Central memory CD4-positive, alpha-beta T cell (primary cell): ENCODE results near the gene FBXO47.
"Not testable (repeated sequence)": the region's sequence is repeated elsewhere in the genome, so short reads cannot be mapped to it uniquely, and the experiment has no call there.

Experiments used
- DNase-seq: peaks from one replicate; pipeline ENCODE4 v3.0.0; 2022

FBXO47 gene

DNA sequence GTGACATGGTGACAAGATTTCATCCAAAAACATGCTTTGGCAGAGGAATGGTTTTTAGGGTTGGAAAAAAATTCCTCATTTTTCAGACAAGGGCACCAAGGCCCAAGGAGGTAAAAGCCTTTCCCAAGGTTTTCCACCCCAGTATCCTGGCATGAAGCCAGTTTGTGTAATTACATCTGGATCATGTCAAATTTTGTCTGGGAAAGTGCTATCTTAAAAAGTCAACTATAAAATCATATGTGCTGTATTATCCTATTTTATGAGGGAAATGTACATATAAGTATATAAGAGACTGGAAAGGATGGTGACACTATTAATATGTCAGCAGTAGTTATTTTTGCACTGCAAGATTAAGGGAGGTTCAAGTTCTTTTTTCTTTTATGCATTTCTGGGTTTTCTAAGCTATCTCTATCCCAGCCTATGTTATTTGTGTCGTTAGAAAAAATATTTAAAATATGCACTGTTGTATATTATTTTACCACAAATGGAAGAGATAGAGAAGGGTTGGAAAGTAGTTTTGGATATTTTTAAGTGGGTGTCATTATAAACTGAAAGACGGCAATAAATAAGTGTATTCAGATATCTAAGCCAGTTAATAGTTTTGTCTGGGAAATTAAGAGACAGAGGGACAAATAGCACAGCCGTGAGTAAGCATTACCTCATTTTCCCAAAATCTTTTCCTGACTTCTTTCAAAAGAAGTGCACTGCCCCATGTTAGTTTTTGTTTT, 13.5 kb upstream of the FBXO47 start:
- DNase-seq = no peak

DNA sequence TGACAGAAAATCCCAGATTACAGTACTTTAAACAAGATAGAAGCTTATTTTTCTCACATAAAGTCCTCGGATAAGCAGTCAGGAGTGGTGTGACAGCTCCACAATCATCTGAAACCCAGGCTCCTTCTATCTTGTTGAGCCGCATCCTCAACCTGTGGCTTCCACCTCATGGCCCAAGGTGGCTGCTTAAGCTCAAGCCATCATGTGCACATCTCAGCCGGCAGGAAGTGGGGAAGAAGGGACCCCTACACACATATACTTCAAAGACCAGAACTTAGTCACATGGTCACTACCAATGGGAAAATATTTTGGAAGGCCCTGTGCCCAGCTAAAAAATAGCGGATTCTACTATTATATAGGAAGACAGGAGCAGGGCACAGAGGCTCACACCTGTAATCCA, 11.0 kb upstream of the FBXO47 start:
- DNase-seq = no peak

DNA sequence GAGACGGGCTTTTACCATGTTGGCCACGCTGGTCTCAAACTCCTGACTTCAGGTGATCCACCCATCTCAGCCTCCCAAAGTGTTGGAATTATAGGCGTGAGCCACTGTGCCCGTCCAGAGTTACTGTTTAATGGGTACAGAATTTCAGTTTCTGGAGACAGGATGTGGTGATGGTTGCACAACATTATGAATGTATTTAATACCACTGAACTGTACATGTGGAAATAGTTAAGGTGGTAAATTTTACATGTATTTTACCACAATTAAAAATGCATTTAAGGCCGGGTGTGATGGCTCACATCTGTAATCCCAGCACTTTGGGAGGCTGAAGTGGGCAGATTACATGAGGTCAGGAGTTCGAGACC, 9.0 kb upstream of the FBXO47 start:
- peak; percentile 5 for DNase-seq

DNA sequence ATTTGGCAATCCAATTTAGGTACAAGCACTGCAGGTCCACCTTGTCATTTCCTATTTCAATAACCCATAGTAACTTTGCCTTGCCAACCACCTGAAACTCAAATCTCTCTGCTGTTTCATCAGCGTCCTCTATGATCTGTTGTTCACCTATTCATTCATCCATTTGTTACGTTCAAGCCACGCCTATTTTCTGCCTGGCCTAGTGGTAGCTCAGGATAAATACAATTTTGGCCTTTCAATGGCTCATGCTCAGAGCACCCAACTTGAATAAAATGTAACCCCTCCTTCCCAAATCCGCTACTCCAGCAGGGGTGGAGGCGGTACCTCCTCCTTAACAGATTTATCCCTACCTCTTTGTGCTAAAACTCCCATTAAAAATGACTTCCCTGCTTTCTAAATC, 3.6 kb upstream of the FBXO47 start:
- no peak for DNase-seq

DNA sequence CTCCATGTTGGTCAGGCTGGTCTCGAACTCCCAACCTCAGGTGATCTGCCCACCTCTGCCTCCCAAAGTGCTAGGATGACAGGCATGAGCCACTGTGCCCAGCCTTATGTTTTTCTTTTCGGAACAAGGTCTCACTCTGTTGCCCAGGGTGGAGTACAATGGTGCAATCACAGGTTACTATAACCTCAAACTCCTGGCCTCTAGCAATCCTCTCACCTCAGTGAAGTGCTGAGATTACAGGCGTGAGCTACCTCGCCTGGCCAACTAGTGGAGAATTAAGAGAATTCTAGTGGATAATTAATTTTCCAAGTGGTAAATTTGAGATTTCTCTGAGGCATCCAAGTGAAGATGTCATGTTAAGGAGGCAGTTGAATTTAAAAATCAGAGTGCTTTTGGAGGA, 2.9 kb upstream of the FBXO47 start:
- no peak for DNase-seq

DNA sequence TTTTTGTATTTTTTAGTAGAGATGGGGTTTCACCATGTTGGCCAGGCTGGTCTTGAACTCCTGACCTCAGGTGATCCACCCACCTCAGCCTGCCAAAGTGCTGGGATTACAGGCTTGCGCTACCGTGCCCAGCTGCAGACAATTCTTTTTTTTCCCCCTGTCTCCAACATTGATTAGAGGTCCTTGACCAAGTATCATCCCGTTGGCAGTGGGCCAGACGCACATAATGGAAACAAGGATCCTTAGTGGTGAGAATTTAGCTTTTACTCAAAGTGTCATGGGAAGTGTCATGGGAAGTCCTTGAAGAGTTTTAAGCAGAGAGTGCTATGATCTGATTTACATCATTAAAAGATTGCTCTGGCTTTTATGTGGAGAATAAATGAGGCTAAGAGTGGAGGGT, 2.1 kb upstream of the FBXO47 start:
- no peak for DNase-seq

DNA sequence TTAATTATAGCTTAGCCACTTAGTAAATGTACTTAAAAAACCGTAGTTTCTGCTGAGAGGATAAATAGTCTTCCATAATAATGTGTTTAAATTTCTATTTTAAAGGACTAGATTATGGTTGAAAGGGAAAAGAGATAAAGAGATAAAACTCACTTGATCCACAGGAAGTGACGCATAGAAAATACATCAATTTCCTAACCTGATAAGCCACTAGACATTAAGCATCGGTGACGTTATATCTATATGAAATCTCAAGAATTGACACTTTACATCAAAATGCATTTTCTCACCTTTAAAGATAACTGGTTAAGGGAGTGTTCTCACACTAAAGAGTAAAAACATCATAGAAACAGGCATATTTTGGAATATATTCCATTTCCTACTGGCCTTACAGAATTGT, 5.8 kb downstream of the FBXO47 start:
- DNase-seq = peak; percentile 15

DNA sequence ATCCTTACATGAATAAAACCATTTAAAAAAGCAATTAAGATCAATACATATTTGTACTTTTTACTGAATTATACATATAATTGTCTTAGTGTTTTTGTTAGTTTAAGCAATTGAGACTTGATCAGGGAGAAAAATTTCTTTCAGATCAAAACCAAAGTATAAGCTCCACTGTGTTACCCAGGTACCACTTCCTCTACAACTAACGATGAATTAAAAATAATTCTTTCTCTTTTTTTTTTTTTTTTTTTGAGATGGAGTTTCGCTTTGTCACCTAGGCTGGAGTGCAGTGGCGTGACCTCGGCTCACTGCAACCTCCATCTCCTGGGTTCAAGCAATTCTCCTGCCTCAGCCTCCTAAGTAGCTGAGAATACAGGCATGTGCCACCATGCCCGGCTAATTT, 6.8 kb downstream of the FBXO47 start:
- peak; percentile 17 for DNase-seq

DNA sequence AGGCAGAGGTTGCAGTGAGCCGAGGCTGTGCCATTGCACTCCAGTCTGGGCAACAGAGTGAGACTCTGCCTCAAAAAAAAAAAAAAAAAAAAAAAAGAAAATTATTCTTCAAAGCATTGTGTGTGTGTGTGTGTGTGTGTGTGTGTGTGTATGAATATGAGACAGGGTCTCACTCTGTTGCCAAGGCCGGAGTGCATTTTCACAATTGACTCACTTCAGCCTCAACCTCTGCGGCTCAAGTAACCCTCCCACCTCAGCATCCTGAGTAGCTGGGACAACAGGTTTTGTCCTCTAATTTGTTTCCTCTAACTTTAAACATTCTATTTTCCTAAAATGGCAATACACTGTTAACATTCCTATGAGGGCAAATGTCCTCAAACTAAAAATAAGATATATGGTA, 7.7 kb downstream of the FBXO47 start:
- DNase-seq = no peak

DNA sequence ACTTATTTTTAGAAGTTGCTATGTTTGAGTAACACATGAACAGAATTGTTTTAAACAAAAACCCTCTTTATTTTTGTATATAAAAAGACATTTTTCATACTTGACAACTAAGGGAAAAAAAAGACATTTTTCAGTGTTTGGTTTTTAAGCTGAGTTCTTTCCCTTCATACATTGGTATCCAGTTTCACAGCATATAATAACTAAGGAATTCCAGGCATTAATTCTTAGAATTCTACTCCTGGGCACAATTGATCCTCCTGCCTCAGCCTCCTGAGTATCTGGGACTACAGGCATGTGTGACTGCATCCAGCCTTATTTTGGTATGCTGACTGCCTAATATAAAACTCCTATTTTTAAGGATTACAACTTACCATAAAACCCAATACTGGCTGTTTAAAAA, 8.4 kb downstream of the FBXO47 start:
- DNase-seq = no peak

DNA sequence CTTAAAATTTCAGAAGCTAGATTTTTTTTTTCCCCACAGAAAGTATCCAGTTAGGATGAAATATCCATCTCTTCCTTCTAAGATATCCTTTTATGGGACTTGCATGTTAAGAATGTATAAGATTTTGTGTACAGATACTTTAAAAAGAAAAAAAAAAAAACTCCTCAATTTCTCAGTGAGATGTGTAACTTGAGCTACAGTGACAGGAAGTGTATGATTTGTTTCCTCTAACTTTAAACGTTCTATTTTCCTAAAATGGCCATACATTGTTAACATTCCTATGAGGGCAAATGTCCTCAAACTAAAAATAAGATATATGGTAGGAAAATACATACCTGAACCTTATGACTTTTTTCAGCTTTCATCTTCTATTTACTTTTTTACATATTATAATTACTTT, 8.9 kb downstream of the FBXO47 start:
- no peak for DNase-seq

DNA sequence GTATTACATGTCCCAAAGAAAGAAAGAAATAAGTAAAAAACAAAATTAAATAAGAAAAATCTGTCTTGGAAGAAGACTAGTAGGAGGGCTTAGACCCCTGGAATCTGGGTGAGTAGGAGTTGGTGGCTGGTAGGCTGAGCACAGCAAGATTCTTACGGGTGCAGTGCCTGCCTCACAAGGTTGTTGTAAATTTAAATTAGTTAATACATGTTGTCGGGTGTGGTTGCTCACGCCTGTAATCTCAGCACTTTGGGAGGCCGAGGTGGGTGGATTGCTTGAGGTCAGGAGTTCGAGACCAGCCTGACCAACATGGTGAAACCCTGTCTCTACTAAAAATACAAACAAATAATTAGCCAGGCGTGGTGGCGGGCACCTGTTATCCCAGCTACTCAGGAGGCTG, 13.4 kb downstream of the FBXO47 start:
- not testable (repeated sequence) for DNase-seq

DNA sequence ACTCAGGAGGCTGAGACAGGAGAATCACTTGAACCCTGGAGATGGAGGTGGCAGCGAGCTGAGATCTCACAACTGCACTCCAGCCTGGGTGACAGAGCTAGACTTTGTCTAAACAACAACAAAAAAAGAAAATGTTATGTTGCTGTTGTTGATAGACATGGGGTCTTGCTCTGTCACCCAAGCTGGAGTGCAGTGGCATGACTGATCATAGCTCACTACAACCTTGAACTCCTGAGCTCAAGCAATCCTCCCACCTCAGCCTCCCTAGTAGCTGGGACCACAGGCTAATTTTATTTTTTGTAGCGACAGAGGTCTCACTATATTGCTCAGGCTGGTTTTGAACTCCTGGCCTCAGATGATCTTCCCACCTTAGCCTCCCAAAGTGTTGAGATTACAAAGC, 20.0 kb downstream of the FBXO47 start:
- DNase-seq = no peak

DNA sequence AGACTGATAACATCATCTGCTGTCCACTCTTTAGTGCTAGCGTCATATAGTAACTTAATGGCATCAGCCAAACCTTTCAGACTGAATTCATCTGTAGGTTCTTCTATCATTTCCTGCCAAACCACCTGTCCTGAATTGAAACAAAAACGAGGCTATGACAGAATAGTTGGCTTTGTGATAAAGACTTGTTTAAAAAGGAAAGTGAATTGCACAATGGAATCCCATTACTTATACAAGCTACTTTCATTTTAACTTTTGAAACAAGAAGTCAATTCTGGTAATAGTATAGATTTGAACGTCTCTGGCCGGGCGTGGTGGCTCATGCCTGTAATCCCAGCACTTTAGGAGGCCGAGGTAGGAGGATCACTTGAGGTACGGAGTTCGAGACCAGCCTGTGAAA, 23.6 kb downstream of the FBXO47 start:
- no peak for DNase-seq

DNA sequence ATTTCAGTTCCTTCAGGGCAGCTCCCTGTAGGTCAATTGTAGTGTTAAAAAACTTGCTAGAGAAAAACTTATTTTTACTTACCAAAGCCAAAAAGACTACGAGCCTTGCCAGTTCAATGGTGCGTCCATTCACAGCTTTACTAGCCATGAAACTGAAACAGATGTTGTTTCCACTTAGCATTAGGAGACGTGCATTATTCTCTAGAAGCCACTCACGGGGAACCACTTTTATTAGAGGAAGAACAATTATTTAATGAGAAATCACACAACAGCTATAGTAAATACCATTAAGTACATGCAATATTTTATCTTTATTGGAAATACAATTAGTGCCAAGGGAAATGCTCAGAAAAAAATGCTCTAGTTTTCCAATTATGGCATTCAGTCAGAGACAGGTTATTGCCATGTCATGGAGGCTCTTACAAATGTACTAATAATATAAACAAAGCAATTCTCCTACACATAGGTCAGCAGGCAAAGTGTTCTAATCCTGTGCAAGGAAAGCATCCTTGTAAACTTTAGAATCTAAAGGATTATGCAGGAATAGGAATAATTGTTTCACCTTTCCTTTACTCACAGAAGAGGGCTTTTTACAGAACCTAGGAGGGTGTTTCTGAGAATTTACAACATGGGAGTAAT, 24.4 kb downstream of the FBXO47 start:
- DNase-seq = no peak

DNA sequence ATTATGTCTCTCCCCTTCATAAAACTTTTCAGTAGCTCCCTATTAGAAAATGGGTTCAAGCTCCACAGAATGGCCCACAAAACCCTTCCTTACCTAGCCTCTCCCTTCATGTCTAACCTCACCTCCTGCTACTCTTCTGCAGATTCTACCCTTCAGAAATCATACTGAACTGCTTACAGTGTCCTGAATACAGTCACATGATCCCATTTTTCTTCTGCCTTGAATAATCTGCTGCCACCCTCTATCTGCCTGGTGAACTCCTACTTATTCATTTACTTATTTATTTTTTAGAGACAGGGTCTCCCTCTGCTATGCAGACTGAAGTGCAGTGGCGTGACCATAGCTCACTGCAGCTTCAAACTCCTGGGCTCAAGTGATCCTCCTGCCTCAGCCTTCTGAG, 26.8 kb downstream of the FBXO47 start:
- DNase-seq = no peak

DNA sequence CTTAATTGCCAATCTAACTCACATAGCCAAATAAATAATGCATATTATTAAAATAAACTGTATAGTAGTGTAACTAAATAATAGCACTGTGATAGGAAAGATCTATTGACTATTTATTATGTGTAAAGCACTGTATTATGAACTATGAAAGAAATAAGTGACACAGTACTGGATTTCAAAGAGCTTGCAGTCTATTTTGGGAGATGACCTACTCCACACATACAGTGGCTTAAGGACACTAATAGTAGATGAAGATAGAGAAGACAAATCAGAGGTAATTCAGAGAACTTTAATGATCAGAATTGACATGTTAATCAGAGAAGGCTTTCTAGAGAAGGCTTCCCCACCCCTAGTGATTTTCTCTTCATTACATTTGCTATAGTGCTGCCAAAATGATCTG, 27.2 kb downstream of the FBXO47 start:
- no peak for DNase-seq

DNA sequence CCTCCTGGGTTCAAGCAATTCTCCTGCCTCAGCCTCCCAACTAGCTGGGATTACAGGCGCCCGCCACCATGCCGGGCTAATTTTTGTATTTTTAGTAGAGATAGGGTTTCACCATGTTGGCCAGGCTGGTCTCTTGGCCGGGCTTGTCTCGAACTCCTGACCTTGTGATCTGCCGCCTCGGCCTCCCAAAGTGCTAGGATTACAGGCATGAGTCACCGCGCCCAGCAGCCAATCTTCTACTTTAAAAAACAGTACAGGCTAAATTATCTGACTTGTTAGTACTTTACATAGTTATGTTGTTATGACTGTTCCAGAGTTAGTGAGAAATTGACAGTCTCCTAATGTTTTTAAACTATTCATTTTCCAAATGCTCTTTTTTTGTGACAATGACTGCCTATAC, 33.2 kb downstream of the FBXO47 start:
- DNase-seq = not testable (repeated sequence)

DNA sequence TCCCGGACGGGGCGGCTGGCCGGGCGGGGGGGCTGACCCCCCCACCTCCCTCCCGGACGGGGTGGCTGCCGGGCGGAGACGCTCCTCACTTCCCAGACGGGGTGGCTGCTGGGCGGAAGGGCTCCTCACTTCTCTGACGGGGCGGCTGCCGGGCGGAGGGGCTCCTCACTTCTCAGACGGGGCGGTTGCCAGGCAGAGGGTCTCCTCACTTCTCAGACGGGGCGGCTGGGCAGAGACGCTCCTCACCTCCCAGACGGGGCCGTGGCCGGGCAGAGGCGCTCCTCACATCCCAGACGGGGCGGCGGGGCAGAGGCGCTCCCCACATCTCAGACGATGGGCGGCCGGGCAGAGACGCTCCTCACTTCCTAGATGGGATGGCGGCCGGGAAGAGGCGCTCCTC, 36.4 kb downstream of the FBXO47 start:
- not testable (repeated sequence) for DNase-seq

DNA sequence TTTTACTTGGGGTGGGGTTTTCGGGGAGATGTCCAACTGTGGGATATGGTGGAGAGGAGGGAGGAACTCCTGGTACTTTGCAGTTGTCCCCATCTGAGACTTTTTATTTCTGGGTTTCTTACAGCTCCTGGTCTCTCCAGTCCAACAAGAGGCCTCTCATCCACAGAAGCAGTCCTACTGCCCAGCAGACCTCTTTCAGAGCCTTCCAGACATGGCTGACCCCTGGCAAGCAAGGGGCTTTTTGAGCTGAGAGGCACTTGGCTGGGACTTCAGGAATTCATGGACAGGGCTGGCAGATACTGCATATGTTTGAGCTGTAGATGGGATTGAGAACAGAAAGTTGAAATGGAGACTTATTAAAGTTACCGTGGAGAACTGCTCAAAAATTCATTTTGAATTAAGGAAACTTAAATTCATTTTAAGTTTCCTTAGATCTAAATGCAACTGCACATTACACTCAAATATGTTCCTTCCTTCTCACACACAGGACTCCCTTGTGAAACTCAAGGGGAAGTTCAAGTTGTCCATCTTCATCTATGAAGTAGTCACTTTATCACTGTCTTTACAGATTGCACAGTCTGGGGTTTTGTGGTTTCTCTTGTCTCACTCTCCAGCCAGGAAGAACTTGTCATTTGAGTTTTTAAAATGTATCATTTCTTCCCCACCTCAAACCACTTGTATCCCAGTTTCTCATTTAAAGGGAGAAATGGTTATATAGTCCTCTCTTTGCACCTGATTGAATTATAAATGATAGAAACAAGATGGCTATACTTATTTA, 40.7 kb downstream of the FBXO47 start:
- no peak for DNase-seq

DNA sequence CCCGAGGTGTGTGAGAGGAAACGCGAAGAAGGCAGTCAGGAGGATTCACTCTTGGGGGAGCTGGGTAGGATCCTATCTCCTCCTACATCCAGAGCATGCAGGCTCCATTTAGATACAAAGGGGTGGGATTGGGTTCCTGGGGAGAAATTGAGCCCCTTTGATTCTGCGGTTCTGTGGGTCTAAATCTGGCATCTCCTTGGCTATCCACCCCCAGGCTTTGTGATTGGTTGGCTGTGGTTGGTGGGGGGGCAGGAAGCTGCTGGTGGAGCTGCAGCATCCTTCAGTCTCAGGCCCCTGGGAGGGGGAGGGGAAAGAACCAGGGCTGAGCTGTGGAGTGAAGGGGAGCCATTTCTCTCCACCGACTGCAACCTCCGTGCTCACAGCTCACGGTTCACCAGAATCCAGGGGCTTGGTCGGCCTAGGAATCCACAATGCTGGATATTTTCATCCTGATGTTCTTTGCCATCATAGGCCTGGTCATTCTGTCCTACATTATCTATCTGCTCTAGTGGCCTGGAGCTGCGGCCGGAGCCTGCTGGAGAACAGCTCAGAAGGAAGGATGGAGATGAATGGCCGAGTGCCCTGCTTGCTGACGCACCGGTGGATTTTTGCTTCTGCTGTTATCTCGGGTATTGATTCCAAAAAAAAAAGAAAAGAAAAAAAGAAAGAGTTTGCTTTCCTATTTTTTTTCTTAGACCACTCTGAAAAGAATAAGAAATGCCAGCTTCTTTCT, 41.8 kb downstream of the FBXO47 start, which contains the start of gene LASP1NB:
TSS of gene LASP1NB (plus strand) at position 352 of the 733 bp plus-strand sequence.
- no peak for DNase-seq

DNA sequence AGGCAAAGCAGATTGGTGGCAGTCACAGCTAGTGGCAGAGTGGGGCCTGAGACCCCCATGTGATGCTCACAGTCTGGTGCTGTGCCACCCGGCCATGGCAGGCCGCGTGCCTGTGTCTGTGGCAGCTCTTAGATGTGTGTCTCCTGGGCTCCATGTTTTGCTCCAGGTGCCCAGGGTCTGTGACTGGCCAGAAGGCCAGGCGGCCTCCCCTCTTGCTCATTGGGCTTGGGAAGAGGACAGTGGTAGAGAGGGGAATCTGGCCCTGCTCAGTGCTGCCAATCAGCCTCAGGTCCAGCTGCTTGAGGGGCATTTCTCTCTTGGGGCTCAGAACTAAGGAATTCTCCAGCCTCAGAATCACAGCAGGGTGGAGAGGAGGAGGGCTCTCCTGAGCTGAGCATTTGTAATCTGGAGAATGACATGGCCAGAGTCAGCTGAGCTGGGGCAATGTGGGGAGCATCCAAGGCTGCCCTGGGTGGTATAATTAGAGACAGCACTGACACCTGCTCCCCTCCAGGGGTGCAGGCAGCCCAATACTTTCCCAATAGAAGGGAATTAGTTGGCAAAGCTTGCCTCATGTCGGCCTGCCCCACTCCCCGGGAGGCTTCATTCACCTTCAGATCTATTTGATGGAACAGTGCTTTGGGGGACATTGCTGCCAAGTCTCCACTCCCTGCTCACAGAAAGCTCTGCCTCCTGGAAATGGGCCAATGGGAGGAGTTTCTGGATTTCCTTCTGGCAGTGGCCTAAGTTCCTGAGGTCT, 44.5 kb downstream of the FBXO47 start:
- no peak for DNase-seq
